Activated CD4-positive, alpha-beta T cell treated with anti-CD3 and anti-CD28 coated beads for 24 hours (primary cell): Measurements from ENCODE around the gene HENMT1.

ENCODE experiments used
- DNase-seq, 2 donors: peaks; one replicate each; pipeline ENCODE4 v3.0.0-alpha.2; 2020; ENCODE audit warnings: low read depth in 2 of 2

HENMT1 gene

DNA sequence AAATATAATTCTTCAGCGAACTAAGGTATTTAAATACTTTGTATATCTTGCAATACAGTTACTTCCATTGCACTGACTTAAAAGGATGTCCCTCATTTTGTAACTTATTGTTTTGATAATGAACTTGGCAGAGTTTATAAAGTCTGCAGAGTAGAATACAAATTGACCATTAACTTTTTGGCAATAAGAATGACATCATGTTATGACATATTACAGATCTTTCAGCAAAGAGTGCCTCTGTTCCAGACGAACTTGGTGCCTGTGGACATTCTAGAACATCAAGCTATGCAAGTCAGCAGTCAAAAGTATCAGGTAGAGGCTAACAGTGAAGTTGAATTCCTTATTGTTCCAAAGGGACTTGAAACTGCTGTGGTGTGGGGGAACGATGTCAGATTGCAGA, 32.9 kb downstream of the HENMT1 start:
- no peak for DNase-seq

DNA sequence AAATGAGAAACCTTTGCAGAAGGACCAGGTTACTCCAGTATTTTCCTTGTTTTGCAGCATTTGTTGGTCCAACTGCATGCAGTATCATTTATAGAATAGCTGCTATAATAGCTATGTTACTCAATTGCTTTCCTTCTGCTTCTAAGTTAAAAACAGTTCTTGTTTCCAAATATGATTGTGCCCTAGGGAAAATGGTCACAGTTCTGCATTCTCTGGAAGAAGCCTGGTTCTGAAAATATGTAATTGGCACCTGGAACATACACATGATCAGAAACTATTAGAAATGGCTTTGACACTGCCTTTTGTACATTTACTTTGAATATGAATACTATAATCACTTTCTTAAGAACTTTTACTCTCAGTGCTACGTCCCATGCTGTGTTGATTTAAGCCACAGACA, 33.6 kb downstream of the HENMT1 start:
- no peak for DNase-seq

DNA sequence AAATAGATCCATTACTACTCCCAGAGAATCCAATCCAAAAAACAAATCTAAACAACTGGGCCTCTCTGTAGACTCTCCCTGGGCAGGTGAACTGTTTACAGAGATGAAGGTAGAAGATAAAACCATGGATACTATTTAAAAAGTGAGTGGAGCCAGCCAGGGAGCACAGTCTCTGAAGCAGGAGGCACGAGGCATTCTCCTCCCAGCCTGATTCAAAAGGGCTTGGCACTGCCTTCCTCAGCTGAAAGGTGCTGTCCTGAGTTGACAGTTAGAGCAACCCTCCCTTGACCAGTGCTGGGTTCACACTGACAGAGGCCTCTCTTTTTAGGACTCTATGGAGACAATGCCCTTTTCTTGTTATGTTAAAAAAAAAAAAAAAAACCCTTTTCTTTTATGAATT, 36.8 kb downstream of the HENMT1 start:
- no peak for DNase-seq

DNA sequence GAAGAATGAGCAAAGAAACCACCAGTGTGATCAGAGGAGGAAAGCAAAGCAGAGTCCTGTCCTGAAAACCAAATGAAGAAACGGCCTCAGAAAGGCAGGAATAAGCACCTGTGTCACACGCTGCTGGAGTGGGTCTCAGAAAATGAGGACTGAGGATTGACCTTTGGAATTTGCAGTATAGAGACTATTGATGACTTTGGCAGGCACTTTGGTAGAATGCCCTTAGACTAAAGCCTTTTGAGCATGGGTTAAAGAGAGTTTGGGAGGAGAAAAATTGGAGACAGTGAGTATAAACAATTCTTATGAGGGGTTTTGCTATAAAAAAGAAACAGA, 43.2 kb downstream of the HENMT1 start:
- no peak for DNase-seq

DNA sequence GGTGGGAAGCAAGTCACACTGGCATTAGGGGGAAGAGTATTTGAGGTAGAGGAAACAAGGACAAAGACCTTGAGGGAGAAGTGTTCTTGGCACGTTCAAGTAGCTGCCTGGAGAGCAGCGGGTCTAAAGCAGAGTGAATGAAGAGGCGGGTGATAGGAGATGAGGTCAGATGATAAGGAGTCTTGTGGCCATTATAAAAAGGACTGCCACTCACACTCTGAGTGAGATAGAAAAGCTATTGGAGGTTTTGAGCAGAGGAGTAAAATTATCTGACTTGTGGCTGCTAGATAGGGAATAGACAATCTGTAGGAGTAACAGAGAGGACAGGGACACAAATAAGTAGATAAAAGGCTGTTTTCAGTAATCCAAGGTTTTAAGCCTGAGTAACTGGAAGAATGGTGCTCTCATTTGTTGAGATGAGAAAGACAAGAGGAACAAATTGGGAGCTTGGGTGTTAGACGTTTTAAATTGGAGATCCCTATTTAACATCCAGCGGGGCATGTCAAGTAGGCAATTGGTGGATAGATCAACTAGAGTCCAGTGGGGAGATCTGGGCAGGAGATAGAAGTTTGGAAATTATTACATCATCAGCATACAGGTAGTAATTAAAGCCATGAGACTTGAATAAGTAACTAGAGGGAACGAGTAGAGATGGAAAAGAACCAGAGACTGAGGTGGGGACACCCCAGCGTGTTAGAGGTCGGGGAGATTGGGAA, 43.7 kb downstream of the HENMT1 start:
- no peak for DNase-seq

DNA sequence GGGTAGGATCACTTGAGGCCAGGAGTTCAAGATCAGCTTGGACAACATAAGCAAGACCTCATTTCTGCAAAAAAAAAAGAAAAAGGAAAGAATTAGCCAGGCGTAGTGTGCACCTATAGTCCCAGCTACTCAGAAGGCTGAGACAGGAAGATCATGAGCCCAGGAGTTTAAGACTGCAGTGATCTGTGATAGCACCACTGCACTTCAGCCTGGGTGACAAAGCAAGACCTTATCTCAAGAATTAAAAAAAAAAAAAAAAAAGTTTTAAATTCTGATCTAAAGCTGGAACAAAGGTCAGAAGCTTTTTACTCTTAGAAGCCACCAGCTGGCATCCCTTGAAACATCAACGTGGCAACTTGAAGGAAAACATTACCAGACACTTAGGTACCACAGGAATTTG, 45.3 kb downstream of the HENMT1 start:
- no peak for DNase-seq

DNA sequence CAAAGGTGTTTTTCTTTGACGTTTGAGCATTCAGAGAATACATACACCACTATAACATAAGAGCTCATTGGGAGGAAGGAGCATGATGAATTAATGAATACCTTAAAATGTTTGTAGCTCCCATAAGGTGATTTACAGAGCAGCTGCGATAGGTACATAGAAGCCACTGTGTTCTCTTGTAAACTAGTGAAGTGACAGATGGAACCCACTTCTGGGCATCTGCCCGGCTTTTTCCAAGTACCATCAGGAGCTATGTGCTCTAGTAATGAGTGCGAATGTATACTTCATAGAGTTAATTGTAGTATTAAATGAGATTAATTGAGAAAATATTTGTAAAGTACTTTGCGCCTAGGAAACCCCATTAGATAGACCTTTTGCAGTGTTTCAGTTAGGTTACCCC, 48.4 kb downstream of the HENMT1 start:
- no peak for DNase-seq

DNA sequence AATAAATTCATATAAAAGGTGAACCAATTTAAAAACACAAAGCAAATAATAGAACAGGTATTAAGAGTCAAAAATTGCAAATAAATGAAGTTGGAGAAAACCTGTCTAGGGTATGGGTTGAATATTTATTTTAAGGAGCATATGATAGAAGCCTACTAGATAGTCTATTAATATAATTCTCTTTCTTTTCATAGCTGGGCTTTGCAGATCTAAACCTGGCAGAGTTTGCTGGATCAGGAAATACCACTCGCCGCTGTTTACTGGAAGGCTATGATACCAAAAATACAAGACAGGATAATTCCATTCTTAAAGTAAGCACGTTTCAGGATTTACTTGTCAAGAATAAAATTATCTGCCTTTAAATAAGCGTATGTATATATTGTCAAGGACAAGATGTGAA, 48.9 kb downstream of the HENMT1 start:
- DNase-seq, result no peak

DNA sequence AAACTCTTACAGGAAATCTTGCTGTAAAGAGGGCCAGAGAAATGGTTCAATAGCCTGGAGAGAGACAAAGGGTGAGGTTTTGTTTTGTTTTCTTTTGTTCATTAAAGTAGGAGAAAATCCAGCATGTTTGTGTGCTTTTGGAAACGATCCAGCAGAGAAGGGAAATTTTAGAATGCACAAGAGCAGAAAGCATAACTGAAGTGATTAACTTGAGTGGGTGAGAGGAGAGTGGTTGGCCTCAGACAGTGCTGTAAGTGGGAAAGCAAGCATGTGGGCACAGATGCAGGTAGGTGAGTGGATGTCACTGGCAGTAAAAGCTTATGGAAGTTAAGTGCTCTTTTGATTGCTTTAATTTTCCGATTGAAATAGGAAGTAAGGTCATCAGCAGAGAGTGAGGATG, 50.8 kb downstream of the HENMT1 start:
- DNase-seq, result no peak

DNA sequence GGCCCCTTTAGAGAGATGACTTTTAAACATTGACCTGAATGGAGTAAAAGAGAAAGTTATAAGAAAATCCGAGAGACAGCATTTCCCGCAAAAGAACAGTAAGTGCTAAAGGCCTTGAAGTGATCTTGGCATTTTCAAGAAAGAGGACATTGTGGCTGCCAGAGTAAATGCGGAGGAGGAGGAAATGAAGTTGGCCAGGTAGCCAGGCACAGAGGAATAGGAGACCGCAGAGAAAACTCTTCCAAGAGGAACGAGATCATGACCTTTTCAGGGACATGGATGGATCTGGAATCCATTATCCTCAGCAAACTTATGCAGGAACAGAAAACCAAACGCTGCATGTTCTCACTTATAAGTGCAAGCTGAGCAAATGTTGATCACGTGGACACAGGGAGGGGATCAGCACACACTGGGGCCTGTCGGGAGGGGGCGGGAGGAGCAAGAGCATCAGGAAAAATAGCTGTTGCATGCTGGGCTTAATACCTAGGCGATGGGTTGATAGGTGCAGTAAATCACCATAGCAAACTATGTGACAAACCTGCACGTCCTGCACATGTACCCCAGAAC, 51.3 kb downstream of the HENMT1 start:
- no peak for DNase-seq

DNA sequence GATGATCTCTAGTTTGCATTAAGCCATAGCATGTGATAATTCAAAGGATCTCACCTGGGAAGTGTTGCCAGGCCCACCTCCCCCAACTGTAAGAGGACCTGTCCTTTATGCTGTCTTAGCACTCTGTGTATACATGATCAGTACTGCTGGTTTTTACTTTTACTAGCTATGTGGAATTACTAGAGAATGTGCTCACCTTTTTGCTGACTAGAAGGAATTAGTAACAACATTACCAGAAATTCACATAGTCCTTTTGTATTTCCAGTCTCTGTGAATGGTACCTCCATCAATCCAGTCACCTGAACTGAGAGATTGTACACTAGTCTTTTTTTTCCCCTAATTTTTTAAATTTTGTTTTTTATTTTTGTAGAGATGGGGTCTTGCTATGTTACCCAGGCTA, 54.4 kb downstream of the HENMT1 start:
- no peak for DNase-seq

DNA sequence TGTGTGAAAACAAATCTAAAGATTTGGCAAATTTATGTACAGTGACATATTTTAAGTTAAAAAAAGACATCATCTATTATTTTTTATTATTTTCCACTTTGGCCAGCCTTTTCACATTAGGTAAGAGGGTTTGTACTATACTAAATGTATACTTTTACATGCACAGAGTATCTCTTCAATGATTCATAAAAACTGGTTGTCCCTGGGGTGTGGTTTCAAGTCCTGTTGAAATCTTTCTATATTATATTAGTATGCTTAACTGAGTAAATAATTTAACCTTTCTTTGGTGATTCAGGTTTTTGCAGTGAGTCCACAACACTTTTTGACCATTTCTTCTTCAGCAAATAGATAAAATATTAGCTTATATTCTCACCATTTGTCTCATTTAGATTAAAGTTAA, 55.3 kb downstream of the HENMT1 start:
- no peak for DNase-seq

DNA sequence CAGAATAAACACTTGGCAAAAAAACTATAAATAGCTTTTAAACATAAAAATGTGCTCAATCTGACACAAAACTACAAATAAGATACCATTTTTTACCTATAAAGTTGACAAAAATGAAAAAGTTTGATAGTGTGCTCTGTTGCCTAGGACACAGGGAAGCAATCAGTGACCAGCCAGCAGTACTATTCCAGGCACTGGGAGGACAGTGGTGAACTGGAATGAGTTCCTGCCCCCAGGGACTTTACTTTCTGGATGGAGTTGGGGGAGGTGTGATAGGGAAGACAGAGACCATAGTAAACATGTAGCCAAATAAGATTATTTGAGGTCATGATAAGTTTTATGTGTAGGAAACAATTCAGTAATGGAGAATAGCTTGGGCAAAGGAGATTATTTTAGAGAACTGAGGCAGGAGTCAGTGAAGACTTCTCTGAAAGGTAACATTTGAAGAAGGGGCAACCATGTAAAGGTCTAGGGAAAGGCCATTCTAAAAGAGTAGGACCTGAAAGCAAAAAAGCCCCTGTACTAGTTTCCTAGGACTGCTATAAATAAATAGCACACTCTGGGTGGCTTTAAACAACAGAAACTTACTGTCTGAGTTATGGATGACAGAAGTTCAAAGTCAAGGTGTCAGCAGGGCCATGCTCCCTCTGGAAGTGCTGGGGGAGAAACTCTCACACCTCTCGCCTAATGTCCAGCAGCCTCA, 59.0 kb downstream of the HENMT1 start:
- no peak for DNase-seq

DNA sequence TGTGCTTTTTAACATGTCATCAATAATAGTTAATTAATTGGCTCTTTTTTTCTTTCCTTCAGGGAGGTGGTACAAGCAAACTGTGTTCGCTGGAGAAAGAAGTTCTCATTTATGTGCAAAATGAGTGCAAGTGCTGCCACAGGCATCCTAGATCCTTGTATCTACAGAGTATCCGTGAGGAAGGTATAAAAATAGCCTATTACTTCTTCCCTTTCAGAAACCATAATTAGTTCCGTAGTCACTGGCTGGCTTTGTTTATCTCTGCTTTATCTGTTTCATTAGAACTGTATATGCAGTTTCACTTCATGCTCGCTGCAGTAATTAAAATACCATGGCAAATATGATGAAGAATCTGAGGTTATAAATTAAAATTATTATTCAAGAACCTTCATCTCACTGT, 60.4 kb downstream of the HENMT1 start:
- no peak for DNase-seq

DNA sequence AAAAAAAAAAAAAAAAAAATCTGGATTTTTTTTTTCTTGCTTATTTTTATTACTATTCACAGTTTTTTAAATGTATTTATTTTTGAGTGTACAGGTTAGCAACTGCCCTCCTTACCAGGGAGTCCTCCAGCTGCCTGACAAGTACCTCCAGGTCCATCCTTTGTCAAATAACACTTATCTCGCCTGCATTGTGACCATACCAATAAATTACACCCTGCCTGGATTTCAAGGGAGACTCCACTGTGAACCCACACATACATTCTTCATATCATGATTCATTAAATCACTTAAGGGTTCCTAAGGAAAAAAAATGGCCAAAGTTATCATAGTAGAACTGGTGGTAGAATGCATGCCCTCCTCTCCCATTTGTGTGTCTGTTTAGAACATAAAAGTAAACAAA, 62.6 kb downstream of the HENMT1 start:
- DNase-seq, result no peak
